ENCODE data around the gene ADISSP. TPM values are rescaled to one million over a fixed set of nuclear protein-coding genes. Genes with fewer than 3 reads are reported as not detected.

ADISSP gene
- total and polyA plus RNA-seq, 2 of the 13 experiments (the other 11 are each of a cell fraction or from before 2014, with no cell fraction given): 38.3 to 90.6 TPM

- no peak for TF ChIP-seq ZNF512 (CRISPR knock-in tag; IDR thresholded peaks at IDR 0.05)
- TF ChIP-seq ZSCAN29 (CRISPR knock-in tag; conservative IDR thresholded peaks at IDR 0.05): no peak
- peak; percentile 11; the same call in 1 of the 2 replicates for TF ChIP-seq SALL1 (CRISPR knock-in tag; IDR thresholded peaks at IDR 0.05)
- no peak for TF ChIP-seq ZSCAN22 (CRISPR knock-in tag; IDR thresholded peaks at IDR 0.05)
- TF ChIP-seq FOXO4 (CRISPR knock-in tag; conservative IDR thresholded peaks at IDR 0.05): 0 out of 2 replicates have a peak, but pooled peaks have one; percentile 49
- no peak for TF ChIP-seq PHF5A (CRISPR knock-in tag; IDR thresholded peaks at IDR 0.05; ENCODE audit: low read depth, unreplicated experiment)
- TF ChIP-seq IRF9 (CRISPR knock-in tag; IDR thresholded peaks at IDR 0.05; ENCODE audit: borderline replicate concordance): peak; percentile 43; the same call in 1 of the 2 replicates
- 0 out of 2 replicates have a peak, but pooled peaks have one; percentile 35 for TF ChIP-seq HNRNPL (IDR thresholded peaks at IDR 0.05; ENCODE audit: low read depth, low read length)
- TF ChIP-seq SRSF1 (optimal IDR thresholded peaks at IDR 0.05; ENCODE audit: low read depth, low read length): peak; percentile 50
- no peak for TF ChIP-seq PCBP1 (IDR thresholded peaks at IDR 0.05; ENCODE audit: borderline replicate concordance, low read depth, low read length)
- no peak for TF ChIP-seq PAF1 (CRISPR knock-in tag; IDR thresholded peaks at IDR 0.05)
- peak; percentile 16; the same call in 1 of the 2 replicates for TF ChIP-seq SP4 (CRISPR knock-in tag; IDR thresholded peaks at IDR 0.05)
- TF ChIP-seq KIAA2018 (CRISPR knock-in tag; IDR thresholded peaks at IDR 0.05; ENCODE audit: borderline replicate concordance): no peak
- TF ChIP-seq EEA1 (CRISPR knock-in tag; IDR thresholded peaks at IDR 0.05; ENCODE audit: borderline replicate concordance): peak; percentile 60; the same call in 1 of the 2 replicates
Observed at GRCh38 chr20:3740615-3741301, 26.8 kb downstream of the ADISSP start (continued).

Measured in HepG2 (cell line).